Fibroblast of the aortic adventitia (primary cell): ENCODE data around the gene CALU. TPM values are rescaled to one million over a fixed set of nuclear protein-coding genes. Genes with fewer than 3 reads are reported as not detected.

Experiments
- DNase-seq: peaks from one replicate; pipeline ENCODE4 v3.0.0-alpha.2; 2010; ENCODE audit warnings: low read depth
- H3K4me3 ChIP-seq: 2 replicates; pipeline ENCODE4 v1.5.1; 2011; ENCODE audit warnings: low read depth, mild to moderate bottlenecking, control low read depth, low read length, moderate library complexity
- CTCF ChIP-seq: IDR thresholded peaks from 2 replicates; pipeline ENCODE4 v1.5.1; 2011; ENCODE audit warnings: mild to moderate bottlenecking, low read length, control low read depth, inconsistent platforms; ENCODE audit not compliant: insufficient read depth
- total RNA-seq: library from RNA; depleted of rRNA; stranded (reverse); fragments of >200 nt; gene quantifications from 2 replicates; pipeline ENCODE4 v1.2.3, GENCODE V29; 2012; ENCODE audit warnings: low replicate concordance

CALU gene
- total RNA-seq, 1 donor, result 624 TPM

GRCh38 chr7:128805225-128805624, 66.1 kb downstream of the CALU start:
- no peak for TF ChIP-seq CTCF
- DNase-seq, result peak; percentile 41
- no peak overlapping the region for H3K4me3 ChIP-seq

- no peak for DNase-seq
- no peak overlapping the region for H3K4me3 ChIP-seq
- no peak for TF ChIP-seq CTCF
Observed at GRCh38 chr7:128807191-128807590, 68.0 kb downstream of the CALU start.

GRCh38 chr7:128809363-128809762, 70.2 kb downstream of the CALU start:
- no peak for DNase-seq
- no peak overlapping the region for H3K4me3 ChIP-seq
- TF ChIP-seq CTCF, result no peak

GRCh38 chr7:128810473-128810872, 71.3 kb downstream of the CALU start:
- TF ChIP-seq CTCF, result no peak
- no peak for DNase-seq

GRCh38 chr7:128810997-128811396, 71.8 kb downstream of the CALU start:
- no peak overlapping the region for H3K4me3 ChIP-seq
- no peak for TF ChIP-seq CTCF
- no peak for DNase-seq

More at GRCh38 chr7:128810473-128810872, 71.3 kb downstream of the CALU start:
- H3K4me3 ChIP-seq, result no peak overlapping the region

- TF ChIP-seq CTCF, result no peak
- no peak for DNase-seq
- no peak overlapping the region for H3K4me3 ChIP-seq
Observed at GRCh38 chr7:128811631-128812430, 72.7 kb downstream of the CALU start.

GRCh38 chr7:128812514-128813168, 73.5 kb downstream of the CALU start:
- no peak overlapping the region for H3K4me3 ChIP-seq
- DNase-seq, result peak; percentile 77
- TF ChIP-seq CTCF, result no peak
